ENCODE measurements around the gene BAIAP2L1. TPM values are rescaled to one million over a fixed set of nuclear protein-coding genes. Genes with fewer than 3 reads are reported as not detected.
A peak's percentile ranks its signal among the peaks of the same experiment; 100 is the strongest.

The BAIAP2L1 gene
- total and polyA plus RNA-seq, 2 experiments from 2014 or later = 24.1 to 38.3 TPM

DNA sequence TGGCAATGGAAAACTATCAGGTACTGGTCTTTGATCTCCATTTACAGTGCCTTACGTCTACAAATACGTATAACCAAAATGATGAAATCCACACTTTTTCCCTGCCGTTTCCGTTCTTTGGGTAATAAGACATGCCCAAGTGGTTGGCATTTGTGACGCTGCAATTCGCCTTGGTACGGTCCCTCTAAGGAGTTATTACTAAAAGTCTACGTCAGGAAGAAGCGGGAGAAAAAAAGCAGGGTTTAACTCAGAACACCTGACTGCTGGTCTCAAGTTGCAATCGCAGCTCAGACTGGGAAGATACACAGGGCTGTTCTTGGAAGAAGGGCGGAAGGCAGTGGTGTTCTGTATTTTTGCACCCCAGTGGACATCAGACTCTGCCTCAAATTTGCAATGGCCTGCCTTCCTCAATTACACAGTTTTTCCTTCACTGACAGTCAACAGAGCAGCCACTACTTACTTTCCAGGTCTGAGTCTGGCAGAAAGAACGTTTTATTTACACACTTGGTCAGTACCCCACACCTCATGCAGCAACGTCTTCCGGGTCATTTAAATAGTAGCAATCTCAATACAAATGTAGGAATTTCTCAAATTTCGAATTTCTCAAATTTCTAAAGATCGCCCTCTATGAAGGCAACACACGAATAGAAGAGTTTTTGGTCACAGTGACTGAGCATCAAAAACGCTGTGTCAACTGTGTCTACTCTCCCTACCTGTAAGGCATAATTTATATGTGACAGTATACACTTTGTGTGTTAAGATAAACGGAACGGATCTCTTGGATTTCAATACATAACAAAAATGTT, 2.1 kb downstream of the BAIAP2L1 start:
- H3K27ac Mint-ChIP-seq = peak overlapping the region; percentile 13; the same call in 1 of the 2 replicates
- Histone ChIP-seq H2AFZ (no peak overlapping the region), H3K4me1 (ENCODE audit: insufficient read depth) (peaks cover 23% of the 10 kb centered on the region), H3F3A (replicated peaks; ENCODE audit: low read depth) (0 out of 2 replicates have a peak, but pooled peaks cover 2% of the 10 kb centered on the region), H3K4me2 (peak overlapping the region; percentile 80), H3K27ac (ENCODE audit: low read depth) (peak overlapping the region; percentile 95; the same call in 1 of the 2 replicates), H4K20me1 (replicated peaks; ENCODE audit: insufficient read depth) (peaks cover 32% of the 10 kb centered on the region), H3K27me3 (ENCODE audit: insufficient read depth) (no peaks in the 10 kb centered on the region), H3K9me2 (ENCODE audit: insufficient read depth) (no peaks in the 10 kb centered on the region), H3K36me3 (ENCODE audit: insufficient read depth) (no peaks in the 10 kb centered on the region), H3K79me2 (replicated peaks; ENCODE audit: insufficient read depth) (peaks cover 63% of the 10 kb centered on the region), H3K4me3 (peak overlapping the region; percentile 61)
- peaks cover 12% of the 10 kb centered on the region for H3K9me3 Mint-ChIP-seq
- no peak for ATAC-seq
- H3K4me1 Mint-ChIP-seq = peaks cover 27% of the 10 kb centered on the region
- DNase-seq (ENCODE audit: low spot score) = peak; percentile 19
- peaks cover 10% of the 10 kb centered on the region for H3K27me3 Mint-ChIP-seq (ENCODE audit: insufficient read depth, low read depth, poor library complexity)
- no peak for TF ChIP-seq STAT1 (IDR thresholded peaks at IDR 0.05; ENCODE audit: unreplicated experiment)
- no peak for TF ChIP-seq EZH2 (IDR thresholded peaks at IDR 0.05; ENCODE audit: low read depth, unreplicated experiment)
- peak overlapping the region; percentile 77 for H3K4me3 Mint-ChIP-seq
- peaks cover 23% of the 10 kb centered on the region for H3K36me3 Mint-ChIP-seq (ENCODE audit: low read depth)

- Histone ChIP-seq H3K4me2 (no peak overlapping the region), H4K20me1 (replicated peaks; ENCODE audit: insufficient read depth) (peaks cover 38% of the 10 kb centered on the region), H3K27me3 (ENCODE audit: insufficient read depth) (no peaks in the 10 kb centered on the region), H3K79me2 (replicated peaks; ENCODE audit: insufficient read depth) (peaks cover 80% of the 10 kb centered on the region), H3K4me1 (ENCODE audit: insufficient read depth) (peaks cover 23% of the 10 kb centered on the region), H3K27ac (ENCODE audit: low read depth) (no peak overlapping the region), H3K4me3 (no peak overlapping the region), H3K36me3 (ENCODE audit: insufficient read depth) (no peaks in the 10 kb centered on the region), H3K9me2 (ENCODE audit: insufficient read depth) (no peaks in the 10 kb centered on the region), H3F3A (replicated peaks; ENCODE audit: low read depth) (0 out of 2 replicates have a peak, but pooled peaks cover 2% of the 10 kb centered on the region), H2AFZ (no peak overlapping the region)
- Mint-ChIP-seq H3K9me3 (peaks cover 12% of the 10 kb centered on the region), H3K4me3 (no peak overlapping the region), H3K36me3 (ENCODE audit: low read depth) (peaks cover 26% of the 10 kb centered on the region), H3K27me3 (ENCODE audit: insufficient read depth, low read depth, poor library complexity) (peaks cover 9% of the 10 kb centered on the region), H3K27ac (no peak overlapping the region), H3K4me1 (peaks cover 27% of the 10 kb centered on the region)
- TF ChIP-seq, protein P1, sequence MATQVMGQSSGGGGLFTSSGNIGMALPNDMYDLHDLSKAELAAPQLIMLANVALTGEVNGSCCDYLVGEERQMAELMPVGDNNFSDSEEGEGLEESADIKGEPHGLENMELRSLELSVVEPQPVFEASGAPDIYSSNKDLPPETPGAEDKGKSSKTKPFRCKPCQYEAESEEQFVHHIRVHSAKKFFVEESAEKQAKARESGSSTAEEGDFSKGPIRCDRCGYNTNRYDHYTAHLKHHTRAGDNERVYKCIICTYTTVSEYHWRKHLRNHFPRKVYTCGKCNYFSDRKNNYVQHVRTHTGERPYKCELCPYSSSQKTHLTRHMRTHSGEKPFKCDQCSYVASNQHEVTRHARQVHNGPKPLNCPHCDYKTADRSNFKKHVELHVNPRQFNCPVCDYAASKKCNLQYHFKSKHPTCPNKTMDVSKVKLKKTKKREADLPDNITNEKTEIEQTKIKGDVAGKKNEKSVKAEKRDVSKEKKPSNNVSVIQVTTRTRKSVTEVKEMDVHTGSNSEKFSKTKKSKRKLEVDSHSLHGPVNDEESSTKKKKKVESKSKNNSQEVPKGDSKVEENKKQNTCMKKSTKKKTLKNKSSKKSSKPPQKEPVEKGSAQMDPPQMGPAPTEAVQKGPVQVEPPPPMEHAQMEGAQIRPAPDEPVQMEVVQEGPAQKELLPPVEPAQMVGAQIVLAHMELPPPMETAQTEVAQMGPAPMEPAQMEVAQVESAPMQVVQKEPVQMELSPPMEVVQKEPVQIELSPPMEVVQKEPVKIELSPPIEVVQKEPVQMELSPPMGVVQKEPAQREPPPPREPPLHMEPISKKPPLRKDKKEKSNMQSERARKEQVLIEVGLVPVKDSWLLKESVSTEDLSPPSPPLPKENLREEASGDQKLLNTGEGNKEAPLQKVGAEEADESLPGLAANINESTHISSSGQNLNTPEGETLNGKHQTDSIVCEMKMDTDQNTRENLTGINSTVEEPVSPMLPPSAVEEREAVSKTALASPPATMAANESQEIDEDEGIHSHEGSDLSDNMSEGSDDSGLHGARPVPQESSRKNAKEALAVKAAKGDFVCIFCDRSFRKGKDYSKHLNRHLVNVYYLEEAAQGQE (IDR thresholded peaks at IDR 0.05; ENCODE audit: unreplicated experiment) = no peak
- no peak for TF ChIP-seq POLR2AphosphoS5 (IDR thresholded peaks at IDR 0.05; ENCODE audit: low read depth)
- TF ChIP-seq JUNB (IDR thresholded peaks at IDR 0.05; ENCODE audit: unreplicated experiment) = no peak
- DNase-seq (ENCODE audit: low spot score) (no peak), ATAC-seq (no peak)
Measured at GRCh38 chr7:98396768-98397167, 4.1 kb downstream of the BAIAP2L1 start.

DNA sequence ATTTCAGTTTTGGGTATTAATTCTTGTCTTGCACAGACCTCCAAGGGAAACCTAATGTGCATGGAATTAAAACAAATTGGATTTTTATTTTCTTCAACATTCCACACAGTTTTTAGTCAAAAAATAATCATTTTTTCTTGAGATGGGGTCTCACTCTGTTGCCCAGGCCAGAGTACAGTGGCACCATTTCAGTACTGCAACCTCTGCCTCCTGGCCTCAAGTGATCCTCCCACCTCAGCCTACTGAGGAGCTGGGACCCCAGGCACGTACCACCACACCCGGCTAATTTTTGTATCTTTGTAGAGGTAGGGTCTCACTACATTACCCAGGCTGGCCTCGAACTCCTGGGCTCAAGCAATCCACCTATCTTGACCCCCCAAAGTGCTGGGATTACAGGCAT, 4.9 kb downstream of the BAIAP2L1 start:
- no peak overlapping the region for H3K4me2 ChIP-seq
- Mint-ChIP-seq H3K36me3 (ENCODE audit: low read depth) (peaks cover 32% of the 10 kb centered on the region), H3K4me3 (no peak overlapping the region), H3K27me3 (ENCODE audit: insufficient read depth, low read depth, poor library complexity) (peaks cover 6% of the 10 kb centered on the region), H3K27ac (no peak overlapping the region), H3K9me3 (peaks cover 12% of the 10 kb centered on the region), H3K4me1 (peaks cover 23% of the 10 kb centered on the region)
- 0 out of 2 replicates have a peak, but pooled peaks cover 2% of the 10 kb centered on the region for H3F3A ChIP-seq (replicated peaks; ENCODE audit: low read depth)
- DNase-seq (ENCODE audit: low spot score) (no peak), ATAC-seq (no peak)
- H3K9me2 ChIP-seq (ENCODE audit: insufficient read depth) = no peaks in the 10 kb centered on the region
- peaks cover 89% of the 10 kb centered on the region for H3K79me2 ChIP-seq (replicated peaks; ENCODE audit: insufficient read depth)
- peaks cover 40% of the 10 kb centered on the region for H4K20me1 ChIP-seq (replicated peaks; ENCODE audit: insufficient read depth)
- H2AFZ ChIP-seq = no peak overlapping the region
- no peak overlapping the region for H3K27ac ChIP-seq (ENCODE audit: low read depth)
- peaks cover 23% of the 10 kb centered on the region for H3K4me1 ChIP-seq (ENCODE audit: insufficient read depth)
- no peaks in the 10 kb centered on the region for H3K36me3 ChIP-seq (ENCODE audit: insufficient read depth)
- H3K27me3 ChIP-seq (ENCODE audit: insufficient read depth) = no peaks in the 10 kb centered on the region
- no peak overlapping the region for H3K4me3 ChIP-seq
- no peak for TF ChIP-seq POLR2AphosphoS5 (IDR thresholded peaks at IDR 0.05; ENCODE audit: low read depth)
- TF ChIP-seq ZNF114 (CRISPR knock-in tag; IDR thresholded peaks at IDR 0.05) = no peak

Data from GM23338 (cell line).